H9 (cell line): ENCODE measurements around the gene LOXL1. TPM values are rescaled to one million over a fixed set of nuclear protein-coding genes. Genes with fewer than 3 reads are reported as not detected.

Experiments
- DNase-seq: peaks from one replicate; pipeline ENCODE4 v3.0.0-alpha.2; 2017
- H2AFZ ChIP-seq: one replicate; pipeline ENCODE4 v1.6.1; 2013; ENCODE audit warnings: mild to moderate bottlenecking, low read length, control low read depth, moderate library complexity
- H2AK5ac ChIP-seq: 2 replicates; pipeline ENCODE4 v1.6.1; 2013; ENCODE audit warnings: low read length, control low read depth, mixed read lengths; ENCODE audit not compliant: insufficient read length
- H2BK120ac ChIP-seq: one replicate; pipeline ENCODE4 v1.6.1; 2013; ENCODE audit warnings: low read depth, mild to moderate bottlenecking, low read length, control low read depth, inconsistent platforms; ENCODE audit not compliant: poor library complexity, severe bottlenecking
- H2BK12ac ChIP-seq: 2 replicates; pipeline ENCODE4 v1.6.1; 2013; ENCODE audit warnings: low read length, control low read depth, mixed read lengths, low read depth; ENCODE audit not compliant: insufficient read length
- H2BK15ac ChIP-seq: 2 replicates; pipeline ENCODE4 v1.6.1; 2013; ENCODE audit warnings: low read depth, low read length, control low read depth
- H2BK20ac ChIP-seq: one replicate; pipeline ENCODE4 v1.6.1; 2013; ENCODE audit warnings: low read depth, mild to moderate bottlenecking, low read length, control low read depth, inconsistent platforms; ENCODE audit not compliant: poor library complexity, severe bottlenecking
- H2BK5ac ChIP-seq: 2 replicates; pipeline ENCODE4 v1.6.1; 2013; ENCODE audit warnings: low read length, control low read depth, mixed read lengths; ENCODE audit not compliant: insufficient read length
- H3K14ac ChIP-seq: 2 replicates; pipeline ENCODE4 v1.6.1; 2013; ENCODE audit warnings: low read length, control low read depth; ENCODE audit not compliant: insufficient read depth
- H3K18ac ChIP-seq: 2 replicates; pipeline ENCODE4 v1.6.1; 2013; ENCODE audit warnings: low read depth, mild to moderate bottlenecking, mixed read lengths, low read length, control low read depth; ENCODE audit not compliant: insufficient read length
- H3K23ac ChIP-seq: 2 replicates; pipeline ENCODE4 v1.6.1; 2013; ENCODE audit warnings: low read length, control low read depth, mixed read lengths, low read depth; ENCODE audit not compliant: insufficient read length
- H3K23me2 ChIP-seq: 2 replicates; pipeline ENCODE4 v1.6.1; 2013; ENCODE audit warnings: low read depth, mild to moderate bottlenecking, mixed read lengths, low read length, control low read depth; ENCODE audit not compliant: insufficient read length, poor library complexity, severe bottlenecking
- H3K27ac ChIP-seq: 2 replicates; pipeline ENCODE4 v1.5.1; 2013; ENCODE audit warnings: low read length, control low read depth, mixed read lengths, low read depth; ENCODE audit not compliant: insufficient read length
- H3K27me3 ChIP-seq: 2 replicates; pipeline ENCODE4 v1.6.1; 2013; ENCODE audit warnings: low read length, control low read depth, inconsistent platforms; ENCODE audit not compliant: insufficient read depth
- H3K4ac ChIP-seq: 2 replicates; pipeline ENCODE4 v1.6.1; 2013; ENCODE audit warnings: low read depth, mild to moderate bottlenecking, control low read depth, inconsistent platforms, low read length, moderate library complexity
- H3K4me1 ChIP-seq: 2 replicates; pipeline ENCODE4 v1.6.1; 2013; ENCODE audit warnings: low read length, control low read depth, inconsistent platforms; ENCODE audit not compliant: insufficient read depth
- H3K4me2 ChIP-seq: 2 replicates; pipeline ENCODE4 v1.6.1; 2013; ENCODE audit warnings: low read length, control low read depth, mixed read lengths; ENCODE audit not compliant: insufficient read length, insufficient read depth
- H3K56ac ChIP-seq: 2 replicates; pipeline ENCODE4 v1.6.1; 2013; ENCODE audit warnings: low read depth, mild to moderate bottlenecking, mixed read lengths, low read length, control low read depth; ENCODE audit not compliant: insufficient read length
- H3K79me1 ChIP-seq: 2 replicates; pipeline ENCODE4 v1.6.1; 2013; ENCODE audit warnings: low read depth, mild to moderate bottlenecking, moderate library complexity, low read length, control low read depth, inconsistent platforms; ENCODE audit not compliant: insufficient read depth, poor library complexity, severe bottlenecking
- H3K79me2 ChIP-seq: 2 replicates; pipeline ENCODE4 v1.6.1; 2013; ENCODE audit warnings: low read length, control low read depth, inconsistent platforms; ENCODE audit not compliant: insufficient read depth
- H3K9ac ChIP-seq: 2 replicates; pipeline ENCODE4 v1.6.1; 2013; ENCODE audit warnings: low read length, control low read depth, mixed read lengths; ENCODE audit not compliant: insufficient read length; ENCODE audit errors: extremely low read depth
- H3K9me3 ChIP-seq: one replicate; pipeline ENCODE4 v1.6.1; 2013; ENCODE audit warnings: low read depth, low read length, inconsistent platforms; ENCODE audit not compliant: control insufficient read depth
- H3T11ph ChIP-seq: one replicate; pipeline ENCODE4 v1.6.1; 2013; ENCODE audit warnings: mild to moderate bottlenecking, low read length, control low read depth, inconsistent platforms
- H4K20me1 ChIP-seq: one replicate; pipeline ENCODE4 v1.6.1; 2013; ENCODE audit not compliant: control insufficient read depth, insufficient read length, insufficient read depth
- H4K5ac ChIP-seq: 2 replicates; pipeline ENCODE4 v1.6.1; 2013; ENCODE audit warnings: low read depth, mild to moderate bottlenecking, mixed read lengths, low read length, control low read depth; ENCODE audit not compliant: insufficient read length
- H4K8ac ChIP-seq: replicated peaks from 2 replicates; pipeline ENCODE4 v1.6.1; 2013; ENCODE audit warnings: low read length, control low read depth, mixed read lengths, low read depth; ENCODE audit not compliant: insufficient read length
- H4K91ac ChIP-seq: 2 replicates; pipeline ENCODE4 v1.6.1; 2013; ENCODE audit warnings: low read depth, mild to moderate bottlenecking, moderate library complexity, mixed read lengths, low read length, control low read depth; ENCODE audit not compliant: insufficient read length
- H3K27ac Mint-ChIP-seq, 3 experiments: 2 replicates in 2 of 3; 3 replicates in 1 of 3; pipeline ENCODE4 v1.8.0; 2020 to 2021; ENCODE audit warnings: mixed read lengths in 3 of 3, mild to moderate bottlenecking in 1 of 3, moderate library complexity in 1 of 3
- H3K27me3 Mint-ChIP-seq: 2 replicates; pipeline ENCODE4 v1.8.0; 2021; ENCODE audit warnings: low read depth, mild to moderate bottlenecking, moderate library complexity, mixed read lengths
- H3K36me3 Mint-ChIP-seq, 3 experiments: 2 replicates in 2 of 3; 3 replicates in 1 of 3; pipeline ENCODE4 v1.8.0; 2020 to 2021; ENCODE audit warnings: low read depth in 3 of 3, mixed read lengths in 3 of 3; ENCODE audit not compliant: insufficient read depth in 1 of 3
- H3K4me1 Mint-ChIP-seq, 2 experiments: 2 replicates each; pipeline ENCODE4 v1.8.0; 2020; ENCODE audit warnings: mixed read lengths in 2 of 2
- H3K4me3 Mint-ChIP-seq, 2 experiments: 2 replicates in 1 of 2; 3 replicates in 1 of 2; pipeline ENCODE4 v1.8.0; 2020 to 2021; ENCODE audit warnings: mild to moderate bottlenecking in 2 of 2, mixed read lengths in 2 of 2, moderate library complexity in 1 of 2
- H3K9me3 Mint-ChIP-seq, 2 experiments: 2 replicates in 1 of 2; 3 replicates in 1 of 2; pipeline ENCODE4 v1.8.0; 2020; ENCODE audit warnings: mild to moderate bottlenecking in 2 of 2, mixed read lengths in 2 of 2, moderate library complexity in 1 of 2
- CTCF ChIP-seq: fragments of 200-600 bp; sonication (generic); conservative IDR thresholded peaks from 3 replicates; pipeline ENCODE4 v1.8.0; 2021; ENCODE audit warnings: antibody characterized with exemption, mild to moderate bottlenecking
- WGBS: extraction: QIAGEN DNeasy Blood & Tissue Kit; methylation state at CpG from one replicate; pipeline ENCODE4 v1.1.7; 2013; ENCODE audit warnings: missing lambda C conversion rate, low lambda C conversion rate, mixed read lengths; ENCODE audit not compliant: insufficient read length; ENCODE audit errors: extremely low coverage; 5-methylcytosine and 5-hydroxymethylcytosine counted together
- total RNA-seq: library from RNA; stranded (reverse); gene quantifications from 2 replicates; pipeline ENCODE4 v1.2.1, GENCODE V29; 2021

Gene LOXL1
- total RNA-seq, 1 experiment from 2014 or later, result 9.1 TPM

GRCh38 chr15:73941871-73942635 is 15.8 kb downstream of the LOXL1 start:
- WGBS, result no CpG with 5 or more reads among the region's 10 CpGs
- no peak overlapping the region for H4K91ac ChIP-seq
- H2AFZ ChIP-seq, result no peak overlapping the region
- no peak overlapping the region for H2BK20ac ChIP-seq
- H3K27me3 ChIP-seq, result no peaks in the 10 kb centered on the region
- no peaks in the 10 kb centered on the region for H3K9me3 ChIP-seq
- no peak overlapping the region for H2BK12ac ChIP-seq
- H3K9me3 Mint-ChIP-seq, result no peaks in the 10 kb centered on the region
- peaks cover 8% of the 10 kb centered on the region; the same call in 1 of the 2 replicates for H3K27me3 Mint-ChIP-seq
- no peak for DNase-seq
- no peak overlapping the region for H2BK15ac ChIP-seq
- no peaks in the 10 kb centered on the region for H3K79me2 ChIP-seq
- no peak overlapping the region for H2BK120ac ChIP-seq
- H3K4ac ChIP-seq, result no peak overlapping the region
- no peak overlapping the region for H4K5ac ChIP-seq
- no peak overlapping the region for H3K9ac ChIP-seq
- H3K23ac ChIP-seq, result no peak overlapping the region
- H3K14ac ChIP-seq, result no peak overlapping the region
- TF ChIP-seq CTCF, result no peak
- H4K20me1 ChIP-seq, result no peaks in the 10 kb centered on the region
- no peak overlapping the region for H4K8ac ChIP-seq
- H3K36me3 Mint-ChIP-seq, result no peaks in the 10 kb centered on the region
- H3K4me2 ChIP-seq, result no peak overlapping the region
- no peaks in the 10 kb centered on the region for H3K4me1 ChIP-seq
- H3T11ph ChIP-seq, result no peak overlapping the region
- H3K27ac Mint-ChIP-seq, result no peak overlapping the region; a peak in 1 of 7 replicates
- H3K18ac ChIP-seq, result no peak overlapping the region
- H3K27ac ChIP-seq, result no peak overlapping the region
- H3K79me1 ChIP-seq, result no peaks in the 10 kb centered on the region
- no peak overlapping the region for H3K4me3 Mint-ChIP-seq
- no peak overlapping the region for H2AK5ac ChIP-seq
- H3K23me2 ChIP-seq, result no peaks in the 10 kb centered on the region
- no peak overlapping the region for H3K56ac ChIP-seq
- H2BK5ac ChIP-seq, result no peak overlapping the region
- peaks cover 3 to 4% of the 10 kb centered on the region in 2 experiments; a peak in 2 of 4 replicates for H3K4me1 Mint-ChIP-seq
